COLO668 (cell line): ENCODE results near the gene BNIP1.

Source experiments
- DNase-seq: peaks from one replicate; lab custom pipeline; 2025; ENCODE audit not compliant: unreplicated experiment; lab: John Stamatoyannopoulos, UW

BNIP1 gene

GRCh38 chr5:173163219-173163618 is 18.9 kb downstream of the BNIP1 start:
- DNase-seq = no peak

DNA sequence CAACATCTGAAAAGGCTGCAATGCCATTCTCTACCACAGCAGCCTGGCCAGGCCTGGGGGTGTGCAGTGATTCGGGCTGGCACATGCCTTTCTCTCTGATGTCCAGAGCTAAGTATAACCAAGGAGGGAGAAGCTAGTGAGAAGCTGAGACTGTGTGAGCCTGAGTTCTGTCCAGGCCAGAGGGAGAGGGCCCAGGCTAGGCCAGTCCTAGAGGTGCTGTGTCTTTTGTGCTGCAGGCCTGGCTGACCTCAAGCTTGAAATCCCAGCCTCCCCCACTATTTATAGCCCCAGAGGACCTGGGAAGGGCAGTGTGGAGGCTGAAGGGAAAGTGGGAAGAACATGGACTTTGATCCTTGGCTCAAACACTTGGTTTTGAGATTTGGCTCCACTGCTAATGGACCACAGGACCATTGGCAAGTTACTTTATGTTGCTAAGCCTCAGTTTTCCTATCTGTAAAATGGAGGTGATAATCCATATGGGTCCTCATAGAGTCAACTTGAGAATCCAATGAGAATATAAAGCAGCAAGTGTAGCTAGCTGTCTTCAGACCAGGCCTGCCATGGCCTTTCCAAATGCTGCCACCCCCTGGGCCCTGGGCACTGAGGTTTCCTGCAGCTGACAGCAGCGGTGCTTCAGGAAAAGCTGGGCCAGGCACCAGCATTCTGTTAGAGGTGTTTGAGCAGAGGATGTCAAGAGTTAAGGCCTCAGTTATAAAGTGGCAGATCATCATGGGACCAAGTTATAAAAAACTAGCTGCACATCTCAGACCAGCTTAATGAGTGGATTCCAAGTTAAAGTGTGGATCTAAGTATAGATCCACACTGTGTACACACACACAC is 21.1 kb downstream of the BNIP1 start:
- no peak for DNase-seq

GRCh38 chr5:173172166-173172565 is 27.8 kb downstream of the BNIP1 start:
- DNase-seq = no peak

GRCh38 chr5:173175523-173175922 is 31.2 kb downstream of the BNIP1 start:
- no peak for DNase-seq

- DNase-seq = peak; percentile 11
Measured at GRCh38 chr5:173178369-173178910, 34.1 kb downstream of the BNIP1 start.

GRCh38 chr5:173180331-173180730 is 36.0 kb downstream of the BNIP1 start:
- no peak for DNase-seq

DNA sequence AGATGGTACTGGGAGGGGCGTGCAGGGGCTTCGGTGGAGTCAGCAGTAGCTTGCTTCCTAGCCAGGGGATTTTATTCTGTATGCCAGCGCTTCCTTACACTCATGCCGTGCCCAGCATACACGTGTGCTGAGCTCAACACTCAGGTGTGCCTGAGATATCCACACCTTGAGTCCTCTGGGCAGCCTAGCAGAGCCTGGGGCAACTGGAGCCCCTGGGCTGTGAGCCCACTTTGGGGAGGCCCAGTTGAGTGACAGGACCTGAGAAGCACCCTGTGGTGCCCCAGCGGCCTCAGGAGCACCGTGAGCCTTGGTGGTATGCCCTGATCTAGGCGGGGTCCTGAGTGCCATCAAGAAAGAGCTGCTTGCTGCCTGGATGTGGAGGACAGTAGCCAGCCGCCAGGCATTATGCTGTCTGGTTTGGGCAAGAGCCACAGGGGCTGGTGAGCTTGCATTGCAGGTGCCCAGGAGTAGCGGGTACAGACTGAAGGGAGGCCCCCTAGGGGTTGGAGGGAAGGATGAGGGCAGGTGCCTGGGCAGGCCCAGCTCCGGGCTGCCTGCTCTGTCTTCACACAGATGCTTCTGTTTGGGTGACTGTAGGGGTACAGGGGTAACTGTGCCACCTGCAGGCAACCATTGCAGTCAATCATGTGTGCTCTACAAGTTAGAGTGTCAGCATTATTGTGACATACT is 42.9 kb downstream of the BNIP1 start:
- peak; percentile 14 for DNase-seq

DNA sequence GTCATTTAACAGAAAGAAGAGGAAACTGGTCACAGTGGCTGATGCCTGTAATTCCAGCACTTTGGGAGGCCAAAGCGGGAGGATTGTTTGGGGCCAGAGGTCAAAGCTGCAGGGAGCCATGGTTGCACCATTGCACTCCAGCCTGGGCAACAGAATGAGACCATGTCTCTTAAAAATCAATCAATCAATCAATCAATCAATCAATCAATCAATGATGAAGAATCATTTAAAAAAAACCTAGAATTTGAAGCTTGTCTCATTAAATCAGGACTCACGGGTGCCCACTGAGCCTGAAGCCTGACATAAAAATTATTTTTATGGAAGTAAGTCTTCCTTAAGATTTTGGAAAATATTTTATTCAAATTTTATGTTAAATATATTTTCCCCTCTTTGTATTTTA is 43.9 kb downstream of the BNIP1 start:
- DNase-seq = no peak

GRCh38 chr5:173191015-173191414 is 46.7 kb downstream of the BNIP1 start:
- DNase-seq = no peak

DNA sequence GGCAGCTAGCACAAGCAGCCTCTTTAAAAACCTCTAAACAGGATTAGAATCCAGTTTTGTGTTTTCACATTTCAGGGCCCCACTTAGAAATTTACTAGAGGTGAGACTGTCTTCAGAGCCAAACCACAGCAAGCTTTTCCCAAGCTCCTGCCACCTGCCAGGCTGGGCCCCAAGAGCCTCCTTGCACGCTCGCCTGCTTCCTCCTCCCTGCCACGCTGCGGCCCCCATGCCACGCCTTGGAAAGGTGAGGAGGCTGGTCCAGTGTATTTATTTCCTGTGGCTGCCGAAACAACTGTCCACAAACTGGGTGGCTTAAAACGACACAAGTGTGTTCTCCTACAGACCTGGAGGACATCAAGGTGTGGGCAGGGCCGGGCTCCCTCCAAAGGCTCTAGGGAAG is 47.2 kb downstream of the BNIP1 start:
- peak; percentile 2 for DNase-seq

DNA sequence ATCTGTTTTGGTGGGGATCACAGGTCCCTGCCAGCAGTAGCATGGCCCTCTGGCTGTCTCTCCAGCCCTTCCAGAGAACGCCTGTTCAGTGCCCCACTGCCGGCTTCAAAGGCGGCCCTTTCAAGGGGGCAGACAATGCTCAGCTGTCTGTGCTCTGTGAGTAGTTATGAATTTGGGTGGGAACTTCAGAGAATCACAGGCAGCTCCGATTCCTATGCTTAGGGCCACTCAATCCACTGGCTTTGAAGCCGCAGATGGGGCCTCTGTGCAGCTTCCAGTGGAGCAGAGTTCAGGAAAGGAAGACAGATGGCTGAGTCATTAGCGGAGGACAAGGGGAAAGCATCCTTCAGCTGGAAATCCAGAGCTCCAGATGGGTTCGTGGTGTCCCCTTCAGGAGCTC is 48.2 kb downstream of the BNIP1 start:
- no peak for DNase-seq

DNA sequence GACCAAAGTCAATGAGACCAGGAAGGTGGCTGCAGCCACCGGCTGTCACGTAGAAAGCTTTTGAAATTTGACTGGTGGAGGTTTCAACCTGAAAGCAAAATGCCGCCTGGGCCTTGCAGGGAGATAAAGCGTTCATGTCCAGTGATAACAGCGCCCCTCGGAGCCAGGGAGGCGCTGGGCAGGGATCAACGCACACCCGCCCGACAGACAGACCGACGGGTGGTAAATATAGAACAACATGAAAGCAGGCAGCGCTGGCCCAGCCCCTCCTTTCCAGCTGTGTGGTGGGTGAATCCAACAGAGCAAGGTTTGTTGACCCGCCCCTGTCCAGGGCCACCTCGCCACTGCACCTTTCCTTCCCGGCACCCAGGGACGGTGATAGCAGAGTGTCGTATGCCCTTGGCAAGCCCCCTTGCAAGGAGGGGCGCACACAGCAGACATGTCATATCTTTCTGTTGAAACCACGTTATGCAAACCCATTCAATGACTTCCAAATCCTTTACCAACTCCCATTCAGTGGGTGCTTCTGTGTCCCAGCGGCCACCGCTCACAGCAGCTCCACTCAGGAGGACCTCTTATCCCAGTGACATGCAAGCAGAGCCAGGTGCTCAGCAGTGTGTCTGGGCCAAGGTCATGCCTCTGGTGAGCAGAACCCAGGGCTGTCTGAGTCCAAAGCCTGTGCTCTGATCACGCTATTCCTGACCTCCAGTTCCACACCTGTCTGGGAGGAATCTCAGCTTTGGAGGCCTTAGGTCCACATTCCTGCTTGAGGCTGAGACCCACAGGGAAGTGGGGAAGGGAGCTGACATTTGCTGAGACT is 52.0 kb downstream of the BNIP1 start:
- DNase-seq = no peak

GRCh38 chr5:173197375-173197891 is 53.1 kb downstream of the BNIP1 start:
- no peak for DNase-seq

DNA sequence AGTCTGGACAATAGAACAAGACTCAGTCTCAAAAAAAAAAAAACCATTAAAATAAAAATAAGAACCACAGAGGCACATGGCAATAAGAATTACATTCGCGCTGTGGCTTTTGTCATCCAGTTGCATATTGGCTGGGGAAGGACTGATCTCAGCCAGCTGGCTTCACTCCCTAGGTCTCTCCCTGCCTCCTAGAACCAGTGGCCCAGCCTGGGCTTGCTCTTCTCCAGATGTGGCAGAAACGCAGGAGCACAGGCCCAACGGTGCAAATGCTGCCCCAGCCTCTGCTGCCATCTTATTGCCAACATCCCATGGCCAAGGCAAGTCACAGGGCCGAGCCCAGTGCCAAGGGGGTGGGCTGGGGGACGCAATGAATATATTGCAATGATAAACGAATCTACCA is 53.7 kb downstream of the BNIP1 start:
- no peak for DNase-seq

DNA sequence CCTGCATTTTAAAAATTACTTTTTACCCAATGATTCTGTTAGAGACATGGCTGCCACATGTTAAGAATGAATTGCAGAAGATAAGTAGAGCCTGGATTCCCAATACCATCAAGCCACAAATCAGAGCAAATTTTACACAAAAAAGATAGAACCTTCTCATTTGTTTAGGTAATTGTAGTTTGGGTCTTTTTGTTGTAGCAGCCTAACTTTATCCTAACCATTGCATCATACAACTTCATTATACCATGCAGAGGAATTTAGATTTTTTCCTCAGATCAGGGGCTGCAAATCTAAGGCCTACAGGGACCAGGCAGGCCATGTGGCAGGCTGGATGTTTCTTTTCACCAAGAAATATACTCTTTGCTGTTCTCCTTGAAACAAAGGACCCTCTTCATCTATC is 56.0 kb downstream of the BNIP1 start:
- no peak for DNase-seq

DNA sequence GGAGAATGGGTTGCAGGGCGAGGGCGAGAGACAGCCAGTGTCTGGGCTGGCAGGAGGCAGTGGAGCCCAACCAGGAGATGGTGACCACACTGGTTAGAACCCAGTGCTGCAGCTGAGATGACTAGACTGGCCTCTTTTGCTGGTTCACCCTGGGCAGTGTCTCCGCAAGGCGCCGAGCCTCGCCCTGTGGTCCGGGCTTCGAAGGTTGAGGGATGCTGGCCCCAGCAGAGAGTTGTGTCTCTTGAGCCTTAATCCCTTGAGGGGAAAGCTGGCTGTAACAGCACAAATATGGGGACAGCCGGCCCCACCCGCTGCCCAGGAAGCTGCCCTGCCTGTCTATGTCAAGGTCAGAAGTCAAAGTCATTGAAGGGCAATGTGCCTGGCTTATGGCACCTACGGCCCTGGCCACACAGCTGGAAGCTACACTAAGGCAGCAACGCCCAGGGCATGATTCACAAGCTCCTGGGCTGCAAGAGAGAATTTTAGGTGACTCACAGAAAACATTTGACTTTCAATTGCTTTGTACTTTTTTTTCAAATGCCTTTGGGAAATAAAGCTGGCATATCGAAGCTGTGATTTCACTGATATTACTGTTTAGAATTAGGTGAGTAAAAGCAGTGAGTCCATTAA is 57.4 kb downstream of the BNIP1 start:
- DNase-seq = no peak

DNA sequence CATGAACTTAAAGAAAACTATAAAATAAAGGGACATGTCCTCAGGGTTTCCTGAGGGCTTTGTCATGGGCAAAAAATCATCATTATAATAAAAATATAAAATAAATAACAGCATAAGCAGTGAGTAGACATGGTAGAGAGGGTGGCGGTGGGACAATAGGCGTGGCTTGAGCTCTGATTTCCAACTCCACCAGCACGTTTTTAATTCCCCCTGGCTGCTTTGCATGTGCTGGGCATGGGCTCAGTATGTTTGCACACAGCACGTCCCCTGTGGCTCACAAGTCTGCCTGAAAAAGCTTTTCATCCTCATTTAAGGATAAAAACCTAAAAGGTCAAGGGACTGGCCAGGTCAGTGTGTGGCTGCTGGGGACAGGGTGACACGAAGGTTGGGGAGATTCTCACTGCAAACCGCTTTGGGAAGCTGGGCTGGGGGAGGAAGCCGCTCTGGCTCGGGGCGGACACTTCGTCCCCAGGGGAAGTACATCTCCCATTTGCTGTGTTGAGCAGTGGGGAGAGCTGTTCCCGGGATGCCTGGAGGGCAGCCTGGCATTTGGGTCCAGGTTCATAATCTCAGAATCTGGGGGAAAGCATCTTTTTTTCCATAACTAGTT is 58.0 kb downstream of the BNIP1 start:
- DNase-seq = no peak

DNA sequence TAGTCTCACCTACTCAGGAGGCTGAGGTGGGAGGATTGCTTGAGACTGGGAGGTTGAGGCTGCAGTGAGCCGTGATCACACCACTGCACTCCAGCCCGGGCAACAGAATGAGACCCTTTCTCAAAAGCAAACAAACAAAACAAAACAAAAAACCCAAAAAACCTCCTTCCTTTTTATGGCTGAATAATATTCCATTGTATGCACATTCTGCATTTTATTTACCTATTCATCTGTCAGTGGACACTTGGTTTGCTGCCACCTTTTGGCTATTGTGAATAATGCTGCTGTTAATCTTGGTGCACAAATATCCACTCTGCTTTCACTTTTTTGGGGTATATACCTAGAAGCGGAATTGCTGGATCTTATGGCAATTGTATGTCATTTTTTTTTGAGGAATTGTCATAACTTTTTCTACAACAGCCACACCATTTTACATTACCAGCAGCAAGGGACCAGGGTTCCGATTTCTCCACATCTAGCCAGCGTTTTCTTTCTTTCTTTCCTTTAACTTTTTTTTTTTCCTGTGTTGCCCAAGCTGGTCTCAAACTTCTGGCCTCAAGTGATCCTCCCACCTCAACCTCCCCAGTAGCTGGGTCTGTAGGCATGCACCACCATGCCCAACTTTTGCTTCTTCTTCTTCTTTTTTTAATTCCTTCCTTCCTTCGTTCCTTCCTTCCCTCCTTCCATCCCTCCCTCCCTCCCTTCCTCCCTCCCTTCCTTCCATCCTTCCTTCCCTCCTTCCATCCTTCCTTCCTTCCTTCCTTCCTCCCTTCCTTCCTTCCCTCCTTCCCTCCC is 60.1 kb downstream of the BNIP1 start:
- DNase-seq = no peak

DNA sequence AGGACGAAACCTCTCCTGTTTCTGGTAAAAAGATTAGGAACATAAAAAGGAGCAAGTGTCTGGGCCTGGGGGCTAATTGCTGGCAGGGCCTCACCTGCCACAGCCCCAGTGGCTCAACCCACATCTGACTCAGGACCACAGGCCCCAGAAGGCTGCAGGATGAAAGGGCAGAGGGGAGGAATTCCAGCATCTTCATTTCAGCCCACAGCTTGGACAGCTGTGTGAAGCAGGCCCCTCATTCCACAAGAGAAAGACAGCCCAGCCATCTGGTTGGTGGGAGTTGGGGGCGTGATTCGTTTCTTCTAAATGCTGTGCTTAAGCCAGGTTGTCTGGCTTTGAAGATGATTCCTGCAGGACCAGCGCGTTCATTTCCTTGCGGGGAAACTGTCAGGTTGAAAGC is 61.6 kb downstream of the BNIP1 start:
- no peak for DNase-seq

DNA sequence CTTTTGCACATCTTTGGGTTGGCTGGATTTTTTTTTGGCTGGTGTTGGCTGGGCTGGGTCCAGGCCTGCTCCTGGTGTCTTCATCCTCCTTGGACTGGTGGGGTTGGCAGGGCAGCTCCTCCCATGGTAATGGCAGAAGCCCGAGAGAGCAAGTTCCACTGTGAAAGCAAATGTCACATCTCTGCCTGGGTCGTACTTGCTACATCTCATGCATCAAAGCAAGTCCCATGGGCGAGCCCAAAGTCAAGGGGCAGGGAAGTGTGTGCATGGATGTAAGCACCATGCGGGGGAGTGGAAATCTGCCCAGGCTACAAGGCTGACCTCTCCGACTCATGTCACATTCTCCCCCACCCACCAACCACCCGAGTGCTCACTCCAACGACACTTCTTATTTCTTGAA is 64.0 kb downstream of the BNIP1 start:
- no peak for DNase-seq
